SHP77 (cell line): ENCODE data around the gene PAQR7.

ENCODE experiments used
- DNase-seq, 2 experiments: peaks; one replicate each; lab custom pipeline; 2025; lab: John Stamatoyannopoulos, UW

Gene PAQR7

DNA sequence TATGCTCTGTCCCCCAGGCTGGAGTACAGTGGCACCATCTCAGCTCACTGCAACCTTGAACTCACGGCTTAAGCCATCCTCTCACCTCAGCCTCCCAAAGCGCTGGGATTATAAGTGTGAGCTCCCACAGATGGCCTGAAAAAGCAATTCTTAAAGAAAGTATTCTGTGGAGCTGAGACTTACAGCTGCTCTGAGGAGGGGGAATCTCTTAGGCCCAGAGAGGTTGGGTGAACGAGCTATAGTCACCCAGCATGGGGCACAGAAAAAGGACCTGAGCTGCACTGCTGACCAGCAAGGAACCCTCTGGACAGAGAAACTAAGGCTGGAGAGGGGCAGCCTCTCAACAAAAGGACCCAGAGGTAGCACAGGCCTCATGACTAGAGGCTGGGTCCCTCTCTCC, 1.3 kb downstream of the PAQR7 start:
- no peak for DNase-seq

DNA sequence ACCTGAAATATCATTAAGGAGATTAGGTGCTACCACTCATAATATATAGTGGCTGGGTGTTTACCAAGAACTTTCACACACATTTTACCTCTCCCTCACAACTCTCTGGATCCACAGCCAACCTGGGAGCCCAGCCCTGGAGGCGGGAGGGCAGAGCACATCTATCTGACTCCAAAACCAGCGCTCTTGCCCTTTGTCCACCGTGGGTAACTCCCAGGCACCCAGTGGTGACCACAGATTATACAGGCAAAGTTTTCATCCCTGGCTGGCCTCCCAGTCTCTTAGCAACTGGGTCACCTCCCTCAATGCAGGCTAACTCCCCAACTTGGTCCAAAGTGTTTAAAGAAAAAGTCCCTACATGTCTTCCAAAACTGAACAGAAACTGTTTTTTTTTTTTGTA, 2.4 kb downstream of the PAQR7 start:
- no peak for DNase-seq

DNA sequence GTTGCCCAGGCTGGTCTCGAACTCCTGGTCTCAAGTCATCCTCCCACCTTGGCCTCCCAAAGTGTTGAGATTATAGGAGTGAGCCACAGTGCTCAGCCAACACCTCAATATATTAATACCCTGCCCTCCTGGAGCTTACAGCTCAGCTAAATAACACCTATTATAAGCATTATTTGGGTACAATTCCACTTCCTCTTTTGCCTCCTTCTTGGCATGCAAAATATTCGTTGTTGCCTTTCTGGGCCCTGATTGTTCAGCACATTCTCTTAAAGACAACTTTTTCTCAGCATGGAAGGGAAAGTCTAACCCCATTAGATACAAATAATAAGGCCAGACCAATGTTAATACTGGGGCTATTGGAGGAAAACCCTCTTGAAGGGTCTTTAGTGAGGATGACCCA, 2.8 kb downstream of the PAQR7 start:
- DNase-seq: no peak

DNA sequence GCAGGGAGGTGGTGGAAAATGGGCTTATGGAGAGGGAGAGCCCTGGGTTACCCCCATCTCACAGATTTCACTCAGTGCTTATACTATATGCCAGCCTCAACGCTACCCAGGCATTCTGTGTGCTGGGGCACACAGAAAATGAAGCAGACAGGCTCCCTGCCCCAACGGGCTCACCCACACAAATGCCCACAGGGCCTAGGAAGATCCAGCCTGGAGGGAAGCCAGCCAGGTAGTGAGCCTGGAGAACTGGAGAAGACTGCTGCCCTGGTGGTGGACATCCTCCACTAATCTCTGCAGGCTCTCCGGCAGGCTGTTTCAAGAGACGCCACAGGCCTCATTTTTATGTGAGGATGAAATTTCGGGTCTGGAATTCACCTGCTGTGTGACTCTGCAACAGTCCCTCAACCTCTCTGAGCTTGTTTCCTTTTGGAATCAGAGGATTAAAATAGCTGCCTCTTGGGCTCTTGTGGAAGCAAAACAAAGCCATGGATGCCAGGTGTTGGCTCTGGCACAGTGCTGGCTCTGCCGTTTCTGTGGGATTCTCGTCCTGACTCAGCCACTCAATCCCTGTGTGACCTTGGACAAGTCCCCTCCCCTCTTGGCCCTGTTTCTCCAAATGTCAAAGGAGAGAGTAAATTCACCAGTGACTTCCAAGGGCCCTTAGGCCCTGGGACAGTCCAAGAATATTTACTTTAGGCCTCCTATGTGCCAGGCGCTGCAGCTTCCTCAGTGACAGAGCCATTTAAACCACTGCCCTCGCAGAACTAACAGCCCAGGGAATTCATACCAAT, 3.6 kb downstream of the PAQR7 start:
- DNase-seq: no peak

GRCh38 chr1:25871086-25871703, 4.3 kb downstream of the PAQR7 start:
- DNase-seq: no peak

DNA sequence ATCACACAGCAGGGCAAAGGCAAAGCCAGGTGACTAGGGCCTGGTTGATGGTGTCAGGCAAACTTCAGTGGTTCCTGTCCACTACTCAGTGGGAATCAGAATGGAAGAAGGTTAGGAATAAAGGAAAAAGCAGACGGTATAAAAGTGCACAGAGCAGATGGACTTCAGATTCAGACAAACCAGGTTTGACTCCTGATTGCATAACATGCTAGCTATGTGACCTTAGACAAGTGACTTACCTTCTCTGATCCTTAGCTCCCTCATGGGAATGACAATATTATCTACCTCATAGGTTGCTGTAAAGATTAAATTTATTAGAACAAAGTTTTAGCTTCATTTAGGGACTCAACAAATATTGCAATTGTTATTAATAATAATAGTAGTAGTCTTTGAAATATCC, 4.9 kb downstream of the PAQR7 start:
- no peak for DNase-seq

- DNase-seq: no peak
Observed at GRCh38 chr1:25869909-25870606, 5.5 kb downstream of the PAQR7 start.

DNA sequence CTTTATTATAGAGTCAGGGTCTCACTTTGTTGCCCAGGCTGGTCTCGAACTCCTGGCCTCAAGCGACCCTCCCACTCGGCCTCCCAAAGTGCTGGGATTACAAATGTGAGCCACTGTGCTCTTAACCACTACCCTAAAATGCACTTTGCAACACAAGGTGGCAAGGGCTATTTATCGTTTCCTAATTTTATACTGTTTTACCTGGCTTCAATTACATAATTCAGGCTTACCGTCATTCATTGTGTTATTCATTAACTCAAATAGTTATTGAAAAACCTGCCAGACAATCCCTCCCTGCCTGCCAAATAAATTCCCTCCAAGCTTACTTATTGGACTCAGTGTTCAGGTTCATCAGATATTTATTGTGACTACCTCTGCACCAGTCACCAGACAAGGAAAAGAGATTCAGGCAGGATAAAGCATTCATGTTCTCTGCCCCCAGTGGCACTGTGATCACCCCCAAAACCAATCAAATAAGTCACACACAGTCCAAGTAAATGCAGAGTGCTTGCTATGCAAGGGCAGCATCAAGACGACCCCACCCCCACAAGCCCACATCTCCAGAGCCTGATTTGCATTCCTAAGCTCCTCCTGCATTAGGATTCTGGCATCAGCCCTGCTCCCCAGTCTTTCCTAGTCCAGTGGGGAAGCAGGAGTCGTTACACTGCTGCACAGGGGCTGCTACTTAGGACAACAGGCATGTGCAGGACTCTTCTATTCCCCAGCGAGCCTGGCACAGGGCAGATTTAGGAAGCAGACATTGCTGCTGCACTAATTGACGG, 8.1 kb downstream of the PAQR7 start:
- DNase-seq: no peak

- no peak for DNase-seq
Observed at GRCh38 chr1:25866288-25866687, 9.2 kb downstream of the PAQR7 start.

DNA sequence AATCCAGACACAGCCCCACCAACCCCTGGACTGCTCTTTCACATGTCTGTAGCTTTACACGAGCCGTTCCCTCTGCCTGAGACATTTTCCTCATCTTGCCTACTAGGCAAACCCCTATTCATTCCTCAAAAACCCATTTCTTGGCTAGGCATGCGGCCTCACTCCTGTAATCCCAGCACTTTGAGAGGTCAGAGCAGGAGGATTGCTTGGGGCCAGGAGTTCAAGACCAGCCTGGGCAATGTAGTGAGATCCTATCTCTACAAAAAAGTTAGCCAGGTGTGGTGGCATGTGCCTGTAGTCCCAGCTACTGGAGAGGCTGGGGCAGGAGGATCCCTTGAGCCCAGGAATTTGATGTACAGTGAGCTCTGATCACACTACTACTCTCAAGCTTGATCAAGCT, 11.1 kb downstream of the PAQR7 start:
- DNase-seq: no peak

GRCh38 chr1:25863486-25864262, 11.8 kb downstream of the PAQR7 start:
- DNase-seq: no peak

DNA sequence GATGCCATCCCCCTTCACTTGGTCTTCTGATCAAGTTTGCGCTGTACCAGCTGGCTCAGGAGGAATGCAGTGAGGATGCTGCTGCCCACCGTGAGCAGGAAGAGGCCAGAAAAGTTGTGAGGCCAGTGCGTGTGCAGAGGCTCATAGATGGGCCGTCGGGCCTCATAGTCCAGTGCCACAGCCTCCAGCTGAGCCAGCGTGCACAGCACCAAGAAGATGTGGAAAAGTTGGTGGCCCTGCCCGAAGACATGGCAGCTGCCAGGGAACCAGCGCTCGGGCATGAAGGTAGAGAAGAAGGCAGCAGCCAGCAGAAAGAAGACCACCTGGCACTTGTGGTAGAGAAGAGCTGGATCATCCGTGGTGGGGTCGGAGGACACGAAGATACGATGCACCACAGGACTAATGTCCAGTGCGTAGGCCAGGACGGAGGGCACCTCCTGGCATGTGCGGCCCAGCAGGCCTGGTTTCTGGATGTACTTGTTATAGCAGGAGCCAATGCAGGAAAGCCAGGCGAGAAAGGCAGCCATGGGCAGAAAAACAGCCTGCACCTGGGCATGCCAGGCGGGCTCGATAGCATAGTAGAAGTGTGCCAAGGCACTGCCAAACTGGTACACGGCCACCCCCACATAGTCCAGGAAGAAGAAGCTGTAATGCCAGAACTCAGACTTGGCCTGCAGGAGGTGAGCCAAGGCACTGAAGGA, 12.6 kb downstream of the PAQR7 start:
- DNase-seq: no peak

DNA sequence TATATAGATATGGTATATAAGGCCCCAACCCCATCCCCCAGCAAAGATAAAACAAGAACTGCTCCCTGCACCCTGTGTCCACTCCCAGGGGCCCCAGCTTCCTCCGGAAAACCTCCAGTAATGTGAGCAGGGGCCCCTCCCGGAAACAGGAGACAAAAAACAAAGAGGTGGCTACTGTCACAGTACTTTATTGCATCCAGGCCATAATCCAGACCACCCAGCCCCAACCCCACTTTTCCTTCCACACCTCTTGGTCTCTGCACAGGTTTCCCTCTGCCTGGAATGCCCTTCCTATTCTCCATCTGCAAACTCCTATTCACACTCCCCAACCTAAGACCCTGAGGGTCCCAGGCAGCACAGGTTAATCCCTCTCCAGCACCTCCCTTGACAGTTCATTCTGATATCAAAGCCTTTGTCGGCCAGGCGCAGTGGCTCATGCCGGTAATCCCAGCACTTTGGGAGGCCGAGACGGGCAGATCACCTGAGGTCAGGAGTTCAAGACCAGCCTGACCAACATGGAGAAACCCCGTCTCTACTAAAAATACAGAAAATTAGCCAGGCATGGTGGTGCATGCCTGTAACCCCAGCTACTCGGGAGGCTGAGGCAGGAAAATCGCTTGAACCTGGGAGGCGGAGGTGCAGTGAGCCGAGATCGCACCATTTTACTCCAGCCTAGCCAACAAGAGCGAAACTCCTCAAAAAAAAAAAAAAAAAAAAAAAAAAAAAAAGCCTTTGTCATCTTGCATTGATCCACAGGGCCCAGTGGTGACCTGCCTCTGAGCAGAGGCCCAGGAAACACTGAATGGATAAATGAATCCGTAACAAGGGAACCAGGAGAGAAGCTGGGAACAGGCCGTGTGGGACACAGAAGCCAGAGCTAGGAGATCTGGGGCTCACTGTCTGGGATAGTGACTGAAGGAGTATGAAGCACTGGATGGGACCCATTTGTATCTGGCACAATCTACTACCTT, 13.9 kb downstream of the PAQR7 start:
- DNase-seq: no peak

DNA sequence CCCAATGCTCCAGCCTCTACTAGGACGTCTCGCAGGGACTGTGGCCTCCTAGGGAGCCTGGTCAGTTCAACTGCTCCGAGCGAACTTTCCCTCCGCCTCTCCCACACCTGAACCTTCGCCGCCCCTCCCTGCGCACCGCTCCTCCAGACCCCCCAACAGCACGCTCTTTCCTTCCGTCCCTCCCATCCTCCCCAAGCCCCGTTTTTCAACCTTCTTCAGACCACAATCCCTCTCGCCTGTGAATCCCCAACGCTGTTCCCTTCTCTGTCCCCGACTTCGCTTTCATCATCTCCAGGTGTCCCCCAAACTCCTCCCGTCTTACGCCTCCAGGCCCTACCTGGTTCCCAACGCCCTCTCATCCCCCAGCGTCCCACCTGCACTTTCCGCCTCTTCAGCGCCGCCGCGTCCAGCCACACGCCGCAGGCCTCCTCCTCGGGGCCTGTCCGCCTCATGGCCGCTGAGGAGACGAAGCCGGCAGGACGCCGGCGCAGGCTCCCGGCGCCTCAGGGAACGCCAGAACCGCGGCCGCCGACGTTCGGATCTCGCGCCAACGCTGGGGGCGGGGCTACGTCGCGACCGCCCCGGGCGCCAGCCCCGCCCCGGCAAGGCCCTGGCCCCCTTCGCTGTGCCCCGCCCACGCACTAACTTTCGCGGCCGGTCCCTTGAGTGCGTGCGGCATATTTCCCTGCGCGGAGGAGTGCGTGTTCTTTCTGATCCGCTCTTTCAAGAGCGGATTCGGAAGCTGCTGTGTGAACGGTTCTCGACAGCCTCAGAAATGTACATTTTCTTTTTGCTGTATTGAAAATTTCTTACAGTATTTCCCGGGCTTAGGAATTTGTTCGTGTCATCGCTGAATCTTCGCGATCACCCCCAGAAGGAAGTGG, 16.4 kb downstream of the PAQR7 start, which contains the start of gene AUNIP:
TSS of gene AUNIP (minus strand) at position 552 of the 884 bp plus-strand sequence. CDS start at position 452, 100 bp downstream.
- peak; percentile 65 to 78 for DNase-seq

DNA sequence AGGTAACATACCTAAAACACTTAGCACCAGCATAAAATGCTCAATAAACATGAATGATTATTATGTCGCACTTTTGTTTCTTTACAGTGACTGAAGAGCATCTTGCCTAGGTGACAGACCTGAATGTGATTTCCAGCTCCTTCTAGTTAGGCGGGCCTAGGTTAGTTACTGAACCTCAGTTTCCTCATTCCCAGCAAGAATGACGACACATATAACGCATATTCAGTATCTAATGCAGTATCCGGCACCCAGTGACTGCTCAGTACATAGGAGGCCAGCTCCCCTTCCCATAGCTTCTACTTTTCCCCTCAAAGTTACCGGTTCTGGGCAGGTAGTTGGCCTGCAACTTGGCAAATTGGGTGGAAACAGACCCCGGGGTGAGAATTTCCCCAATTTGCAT, 17.0 kb downstream of the PAQR7 start:
- no peak for DNase-seq

GRCh38 chr1:25856856-25857255, 18.7 kb downstream of the PAQR7 start:
- DNase-seq: no peak

GRCh38 chr1:25854554-25854953, 21.0 kb downstream of the PAQR7 start:
- DNase-seq: no peak

- DNase-seq: no peak
Observed at GRCh38 chr1:25848531-25848930, 27.0 kb downstream of the PAQR7 start.

DNA sequence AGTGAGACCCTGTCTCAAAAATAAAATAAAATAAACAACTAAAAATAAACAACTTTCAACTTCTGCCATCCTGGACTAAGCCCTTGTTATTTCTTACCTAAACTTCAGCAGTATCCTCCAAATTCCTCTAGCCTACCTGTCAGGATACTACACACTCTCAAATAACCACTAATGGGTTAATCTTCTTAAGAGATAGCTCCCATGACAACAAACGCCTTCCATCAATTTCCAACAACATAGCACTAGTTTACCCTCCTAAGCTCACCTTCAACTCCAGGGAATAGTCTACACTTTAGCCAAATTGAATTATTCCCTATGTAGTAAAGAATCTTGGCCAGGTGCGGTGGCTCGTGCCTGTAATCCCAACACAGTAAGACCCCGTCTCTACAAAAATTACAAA, 27.6 kb downstream of the PAQR7 start:
- no peak for DNase-seq
